ENCODE measurements around the gene ALDH1L2. TPM values are rescaled to one million over a fixed set of nuclear protein-coding genes. Genes with fewer than 3 reads are reported as not detected.

ALDH1L2 gene
- total RNA-seq, 1 experiment from 2014 or later = 1.9 TPM

DNA sequence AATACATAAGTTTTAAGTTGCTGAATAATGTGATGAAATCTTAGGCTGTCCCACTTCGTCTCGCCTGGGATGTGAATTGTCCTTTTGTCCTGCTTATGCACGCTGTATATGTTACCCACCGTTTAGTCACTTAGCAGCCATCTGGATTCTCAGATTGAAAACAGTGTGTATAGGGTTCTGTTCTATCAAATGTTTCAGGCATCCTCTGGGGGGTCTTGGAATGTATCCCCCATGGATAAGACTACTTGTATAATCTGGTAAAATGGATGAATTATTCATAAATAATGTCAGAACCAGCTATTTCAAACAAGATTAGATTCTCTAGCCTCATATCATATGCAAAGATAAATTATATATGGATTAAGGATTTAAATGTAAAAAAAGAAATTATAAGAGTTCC, 68.7 kb downstream of the ALDH1L2 start:
- no peaks in the 10 kb centered on the region for H4K20me1 ChIP-seq (ENCODE audit: control insufficient read depth, insufficient read depth, insufficient read length)
- H3K27ac Mint-ChIP-seq = no peak overlapping the region

More for the DNA sequence above, 68.7 kb downstream of the ALDH1L2 start:
- Histone ChIP-seq H2BK120ac (ENCODE audit: low read depth, low read length, poor library complexity, severe bottlenecking) (no peak overlapping the region), H4K5ac (ENCODE audit: insufficient read length, low read depth, low read length) (no peak overlapping the region), H3K79me1 (ENCODE audit: insufficient read depth, low read depth, low read length, poor library complexity, severe bottlenecking) (no peaks in the 10 kb centered on the region), H2AFZ (ENCODE audit: low read length) (no peak overlapping the region), H2BK12ac (ENCODE audit: insufficient read length, low read depth, low read length) (no peak overlapping the region), H3K27ac (ENCODE audit: insufficient read length, low read depth, low read length) (no peak overlapping the region), H3K56ac (ENCODE audit: insufficient read length, low read depth, low read length) (no peak overlapping the region), H2BK5ac (ENCODE audit: insufficient read length, low read length) (no peak overlapping the region), H3K9ac (ENCODE audit: extremely low read depth, insufficient read length, low read length) (no peak overlapping the region), H4K8ac (replicated peaks; ENCODE audit: insufficient read length, low read depth, low read length) (no peak overlapping the region), H3K18ac (ENCODE audit: insufficient read length, low read depth, low read length) (no peak overlapping the region), H3K79me2 (ENCODE audit: insufficient read depth, low read length) (no peaks in the 10 kb centered on the region), H3K14ac (ENCODE audit: insufficient read depth, low read length) (no peak overlapping the region), H4K91ac (ENCODE audit: insufficient read length, low read depth, low read length) (no peak overlapping the region), H2AK5ac (ENCODE audit: insufficient read length, low read length) (no peak overlapping the region), H3K9me3 (ENCODE audit: control insufficient read depth, low read depth, low read length) (no peaks in the 10 kb centered on the region), H3T11ph (ENCODE audit: low read length) (no peak overlapping the region), H3K4me1 (ENCODE audit: insufficient read depth, low read length) (no peaks in the 10 kb centered on the region), H3K27me3 (ENCODE audit: insufficient read depth, low read length) (no peaks in the 10 kb centered on the region), H2BK15ac (ENCODE audit: low read depth, low read length) (no peak overlapping the region), H2BK20ac (ENCODE audit: low read depth, low read length, poor library complexity, severe bottlenecking) (no peak overlapping the region), H3K4me2 (ENCODE audit: insufficient read depth, insufficient read length, low read length) (no peak overlapping the region), H3K23ac (ENCODE audit: insufficient read length, low read depth, low read length) (no peak overlapping the region), H3K23me2 (ENCODE audit: insufficient read length, low read depth, low read length, poor library complexity, severe bottlenecking) (no peaks in the 10 kb centered on the region), H3K4ac (ENCODE audit: low read depth, low read length) (no peak overlapping the region)
- Mint-ChIP-seq H3K9me3 (peaks cover 8 to 10% of the 10 kb centered on the region in 2 experiments; a peak in 4 of 5 replicates), H3K27me3 (ENCODE audit: low read depth) (no peaks in the 10 kb centered on the region), H3K4me1 (peaks cover 9 to 13% of the 10 kb centered on the region in 2 experiments), H3K36me3 (ENCODE audit: insufficient read depth in 1 of 3, low read depth in 3 of 3) (peaks cover 34 to 38% (median 35%) of the 10 kb centered on the region in 3 experiments), H3K4me3 (no peak overlapping the region)
- TF ChIP-seq, protein P1, sequence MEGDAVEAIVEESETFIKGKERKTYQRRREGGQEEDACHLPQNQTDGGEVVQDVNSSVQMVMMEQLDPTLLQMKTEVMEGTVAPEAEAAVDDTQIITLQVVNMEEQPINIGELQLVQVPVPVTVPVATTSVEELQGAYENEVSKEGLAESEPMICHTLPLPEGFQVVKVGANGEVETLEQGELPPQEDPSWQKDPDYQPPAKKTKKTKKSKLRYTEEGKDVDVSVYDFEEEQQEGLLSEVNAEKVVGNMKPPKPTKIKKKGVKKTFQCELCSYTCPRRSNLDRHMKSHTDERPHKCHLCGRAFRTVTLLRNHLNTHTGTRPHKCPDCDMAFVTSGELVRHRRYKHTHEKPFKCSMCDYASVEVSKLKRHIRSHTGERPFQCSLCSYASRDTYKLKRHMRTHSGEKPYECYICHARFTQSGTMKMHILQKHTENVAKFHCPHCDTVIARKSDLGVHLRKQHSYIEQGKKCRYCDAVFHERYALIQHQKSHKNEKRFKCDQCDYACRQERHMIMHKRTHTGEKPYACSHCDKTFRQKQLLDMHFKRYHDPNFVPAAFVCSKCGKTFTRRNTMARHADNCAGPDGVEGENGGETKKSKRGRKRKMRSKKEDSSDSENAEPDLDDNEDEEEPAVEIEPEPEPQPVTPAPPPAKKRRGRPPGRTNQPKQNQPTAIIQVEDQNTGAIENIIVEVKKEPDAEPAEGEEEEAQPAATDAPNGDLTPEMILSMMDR (conservative IDR thresholded peaks at IDR 0.05) = no peak
- no peak for DNase-seq
- WGBS (ENCODE audit: extremely low coverage, insufficient read length, low lambda C conversion rate) = no CpG with 5 or more reads among the region's 4 CpGs

Measured in H9 (cell line).